ENCODE results near the gene NOS1. TPM values are rescaled to one million over a fixed set of nuclear protein-coding genes. Genes with fewer than 3 reads are reported as not detected.

The NOS1 gene
- total and polyA plus RNA-seq, 2 donors (not counting 3 experiments of a cell fraction or from before 2014, with no cell fraction given) = not detected

DNA sequence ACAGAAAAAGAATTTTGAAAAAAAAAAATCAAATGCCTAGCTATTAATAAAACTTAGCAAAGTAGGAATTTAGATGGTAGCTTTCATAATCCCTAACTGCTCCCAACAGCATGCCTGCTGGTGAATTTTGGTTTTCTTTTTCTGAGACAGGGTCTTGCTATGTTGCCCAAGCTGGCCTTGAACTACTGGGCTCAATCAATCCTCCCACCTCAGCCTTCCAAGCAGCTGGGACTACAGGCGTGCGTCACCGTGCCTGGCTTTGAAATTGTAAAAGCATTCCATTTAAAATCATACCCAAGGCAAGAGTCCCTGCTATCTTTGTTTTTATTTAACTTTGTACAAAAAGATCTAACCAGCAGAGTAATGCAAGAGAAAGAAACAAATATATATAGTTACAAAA, 191.9 kb downstream of the NOS1 start:
- Histone ChIP-seq H4K20me1 (replicated peaks; ENCODE audit: control insufficient read depth, extremely low read depth, insufficient read depth, low read length) (no peaks in the 10 kb centered on the region), H3K36me3 (ENCODE audit: control insufficient read depth in 2 of 2, extremely low read depth in 1 of 2, insufficient read depth in 2 of 2, low read length in 2 of 2) (peaks cover 18 to 33% of the 10 kb centered on the region in 2 experiments), H3K4me1 (ENCODE audit: control insufficient read depth, extremely low read depth, insufficient read depth, low read length) (no peaks in the 10 kb centered on the region), H3K4me2 (ENCODE audit: insufficient read depth, low read length) (no peak overlapping the region), H3K9me3 (replicated peaks; ENCODE audit: control insufficient read depth, insufficient read depth, low read length) (no peaks in the 10 kb centered on the region), H3K9ac (replicated peaks; ENCODE audit: extremely low read depth, insufficient read depth, low read length) (no peak overlapping the region), H3K27me3 (ENCODE audit: control insufficient read depth in 2 of 2, insufficient read depth in 2 of 2, low read length in 2 of 2) (no peaks in the 10 kb centered on the region), H3K4me3 (replicated peaks in 1 of 3; ENCODE audit: insufficient read depth in 1 of 3, low read depth in 1 of 3, low read length in 3 of 3) (no peak overlapping the region), H3K9me1 (replicated peaks; ENCODE audit: control insufficient read depth, extremely low read depth, insufficient read depth, low read length) (no peaks in the 10 kb centered on the region), H2AFZ (ENCODE audit: low read depth, low read length) (no peak overlapping the region), H3K79me2 (ENCODE audit: control insufficient read depth, insufficient read depth, low read length) (no peaks in the 10 kb centered on the region), H3K27ac (ENCODE audit: insufficient read depth, low read depth, low read length) (no peak overlapping the region)
- FAIRE-seq (no peak), DNase-seq (ENCODE audit: low read depth, low spot score) (no peak)
- POLR2A ChIA-PET = no interaction called here
- intact Hi-C loops (cut with micrococcal nuclease) = no loop called here
- TF ChIP-seq GATA2 (IDR thresholded peaks at IDR 0.05; ENCODE audit: insufficient read depth, insufficient read length, low read depth, low read length) (no peak), CTCF (IDR thresholded peaks at IDR 0.05; ENCODE audit: extremely low read depth in 1 of 2, insufficient read depth in 1 of 2, low read depth in 1 of 2, low read length in 2 of 2) (no peak), JUN (IDR thresholded peaks at IDR 0.05; ENCODE audit: borderline replicate concordance, insufficient read depth, insufficient read length, low read depth) (no peak), POLR2AphosphoS5 (IDR thresholded peaks at IDR 0.05; ENCODE audit: insufficient read depth, low read depth, low read length) (no peak), EZH2 (IDR thresholded peaks at IDR 0.05; ENCODE audit: borderline replicate concordance, low read depth, low read length, severe bottlenecking) (no peak), POLR2A (IDR thresholded peaks at IDR 0.05; ENCODE audit: low read depth, low read length) (no peak), MAX (IDR thresholded peaks at IDR 0.05; ENCODE audit: insufficient read depth, insufficient read length) (no peak), MYC (IDR thresholded peaks at IDR 0.05; ENCODE audit: low read depth, low read length) (no peak), FOS (IDR thresholded peaks at IDR 0.05; ENCODE audit: borderline replicate concordance, insufficient read depth, low read length) (no peak)
- CTCF ChIA-PET = no interaction called here
- no TSS peak for BruUV-seq (replicated peaks)
- dilution Hi-C loops (cut with MboI; ENCODE audit: extremely low pct_ligation_motif_present, low sequenced_read_pairs) = no loop called here

Measured in endothelial cell of umbilical vein (primary cell).